Hepatocyte (in vitro differentiated cells): ENCODE measurements around the gene ARSG.

Experiments
- EZH2 ChIP-seq: fragments of 200-600 bp; sonication (generic); IDR thresholded peaks from 2 replicates; pipeline ENCODE4 v1.6.1; 2016; ENCODE audit warnings: antibody characterized with exemption, mild to moderate bottlenecking, borderline replicate concordance
- TF ChIP-seq, protein P1 (sequence below): fragments of 200-600 bp; sonication (generic); IDR thresholded peaks from 2 replicates; pipeline ENCODE4 v1.5.1; 2016; ENCODE audit warnings: antibody characterized with exemption, mild to moderate bottlenecking; ENCODE audit not compliant: poor library complexity

DNA sequence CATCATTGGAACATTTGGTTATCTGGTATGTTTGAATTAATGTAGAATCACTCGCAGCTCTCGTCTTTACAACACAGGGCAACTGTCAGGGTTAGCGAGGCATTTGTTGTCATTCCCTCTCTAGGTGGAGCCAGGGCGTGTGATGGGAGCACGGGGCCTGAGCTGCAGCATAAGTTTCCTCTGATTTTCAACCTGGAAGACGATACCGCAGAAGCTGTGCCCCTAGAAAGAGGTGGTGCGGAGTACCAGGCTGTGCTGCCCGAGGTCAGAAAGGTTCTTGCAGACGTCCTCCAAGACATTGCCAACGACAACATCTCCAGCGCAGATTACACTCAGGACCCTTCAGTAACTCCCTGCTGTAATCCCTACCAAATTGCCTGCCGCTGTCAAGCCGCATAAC lies 128.8 kb downstream of the ARSG start:
- TF ChIP-seq, protein P1, sequence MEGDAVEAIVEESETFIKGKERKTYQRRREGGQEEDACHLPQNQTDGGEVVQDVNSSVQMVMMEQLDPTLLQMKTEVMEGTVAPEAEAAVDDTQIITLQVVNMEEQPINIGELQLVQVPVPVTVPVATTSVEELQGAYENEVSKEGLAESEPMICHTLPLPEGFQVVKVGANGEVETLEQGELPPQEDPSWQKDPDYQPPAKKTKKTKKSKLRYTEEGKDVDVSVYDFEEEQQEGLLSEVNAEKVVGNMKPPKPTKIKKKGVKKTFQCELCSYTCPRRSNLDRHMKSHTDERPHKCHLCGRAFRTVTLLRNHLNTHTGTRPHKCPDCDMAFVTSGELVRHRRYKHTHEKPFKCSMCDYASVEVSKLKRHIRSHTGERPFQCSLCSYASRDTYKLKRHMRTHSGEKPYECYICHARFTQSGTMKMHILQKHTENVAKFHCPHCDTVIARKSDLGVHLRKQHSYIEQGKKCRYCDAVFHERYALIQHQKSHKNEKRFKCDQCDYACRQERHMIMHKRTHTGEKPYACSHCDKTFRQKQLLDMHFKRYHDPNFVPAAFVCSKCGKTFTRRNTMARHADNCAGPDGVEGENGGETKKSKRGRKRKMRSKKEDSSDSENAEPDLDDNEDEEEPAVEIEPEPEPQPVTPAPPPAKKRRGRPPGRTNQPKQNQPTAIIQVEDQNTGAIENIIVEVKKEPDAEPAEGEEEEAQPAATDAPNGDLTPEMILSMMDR, result no peak
- no peak for TF ChIP-seq EZH2
